ENCODE data around the gene RAD51B. TPM values are rescaled to one million over a fixed set of nuclear protein-coding genes. Genes with fewer than 3 reads are reported as not detected.

The RAD51B gene
- polyA plus RNA-seq, 3 donors, result 3.6 to 11.6 (median 9.4) TPM

GRCh38 chr14:68293404-68293803 lies 473.8 kb downstream of the RAD51B start:
- H3K4me1 ChIP-seq (ENCODE audit: control insufficient read depth in 1 of 2, insufficient read depth in 2 of 2, low read length in 2 of 2), result peaks cover 5 to 12% of the 10 kb centered on the region in 2 donors
- H3K27ac ChIP-seq (ENCODE audit: low read depth in 1 of 2, low read length in 2 of 2), result no peak overlapping the region
- no peaks in the 10 kb centered on the region for H4K20me1 ChIP-seq (ENCODE audit: insufficient read depth, low read length)
- intact Hi-C loops (cut with micrococcal nuclease), result no loop called here
- peak in 1 of 3 donors; percentile 11 for DNase-seq
- H3K36me3 Mint-ChIP-seq, result peaks cover 3 to 11% of the 10 kb centered on the region in 2 donors
- no peak overlapping the region for H3K4me3 Mint-ChIP-seq
- H3K9me3 ChIP-seq (replicated peaks in 1 of 2; ENCODE audit: control insufficient read depth in 1 of 2, insufficient read depth in 1 of 2, low read length in 2 of 2), result no peaks in the 10 kb centered on the region
- TF ChIP-seq CTCF (IDR thresholded peaks at IDR 0.05), result no peak
- WGBS (ENCODE audit: insufficient coverage), result 17% methylated on average over 2 of the region's 5 CpGs
- peaks cover 0 to 2% (median 0%) of the 10 kb centered on the region in 7 donors for H3K9me3 Mint-ChIP-seq
- no peaks in the 10 kb centered on the region for H3K79me2 ChIP-seq (ENCODE audit: insufficient read depth, low read length)
- H3K4me1 Mint-ChIP-seq, result peaks cover 20% of the 10 kb centered on the region
- peak overlapping the region in 4 of 7 donors; percentile 42 to 61 (median 54) for H3K27ac Mint-ChIP-seq
- no peak overlapping the region for H2AFZ ChIP-seq (ENCODE audit: insufficient read depth, low read depth, low read length, poor library complexity, severe bottlenecking)
- H3K27me3 ChIP-seq (ENCODE audit: control insufficient read depth in 2 of 2, insufficient read depth in 2 of 2, low read length in 2 of 2), result no peaks in the 10 kb centered on the region
- H3K9ac ChIP-seq (ENCODE audit: insufficient read depth, low read length, poor library complexity, severe bottlenecking), result no peak overlapping the region
- no peaks in the 10 kb centered on the region for H3K36me3 ChIP-seq (replicated peaks in 1 of 2; ENCODE audit: control insufficient read depth in 1 of 2, insufficient read depth in 2 of 2, low read length in 2 of 2)
- no peak overlapping the region for H3K4me3 ChIP-seq (replicated peaks in 1 of 3; ENCODE audit: low read depth in 2 of 3, low read length in 3 of 3)
- no peak overlapping the region for H3K4me2 ChIP-seq (replicated peaks; ENCODE audit: extremely low read depth, low read length, poor library complexity, severe bottlenecking)
- peaks cover 0 to 4% (median 2%) of the 10 kb centered on the region in 3 donors for H3K27me3 Mint-ChIP-seq (ENCODE audit: low read depth in 3 of 3)

GRCh38 chr14:68295316-68295816 lies 475.8 kb downstream of the RAD51B start:
- DNase-seq, result no peak
- no peaks in the 10 kb centered on the region for H3K27me3 ChIP-seq (ENCODE audit: control insufficient read depth in 2 of 2, insufficient read depth in 2 of 2, low read length in 2 of 2)
- H3K4me1 ChIP-seq (ENCODE audit: control insufficient read depth in 1 of 2, insufficient read depth in 2 of 2, low read length in 2 of 2), result peaks cover 5 to 13% of the 10 kb centered on the region in 2 donors

More at GRCh38 chr14:68295316-68295816, 475.8 kb downstream of the RAD51B start:
- intact Hi-C loops (cut with micrococcal nuclease), result no loop called here
- Histone ChIP-seq H3K27ac (ENCODE audit: low read depth in 1 of 2, low read length in 2 of 2) (no peak overlapping the region), H3K4me2 (replicated peaks; ENCODE audit: extremely low read depth, low read length, poor library complexity, severe bottlenecking) (no peak overlapping the region), H2AFZ (ENCODE audit: insufficient read depth, low read depth, low read length, poor library complexity, severe bottlenecking) (no peak overlapping the region), H3K36me3 (replicated peaks in 1 of 2; ENCODE audit: control insufficient read depth in 1 of 2, insufficient read depth in 2 of 2, low read length in 2 of 2) (no peaks in the 10 kb centered on the region), H3K9me3 (replicated peaks in 1 of 2; ENCODE audit: control insufficient read depth in 1 of 2, insufficient read depth in 1 of 2, low read length in 2 of 2) (no peaks in the 10 kb centered on the region), H3K4me3 (replicated peaks in 1 of 3; ENCODE audit: low read depth in 2 of 3, low read length in 3 of 3) (no peak overlapping the region), H3K9ac (ENCODE audit: insufficient read depth, low read length, poor library complexity, severe bottlenecking) (no peak overlapping the region), H3K79me2 (ENCODE audit: insufficient read depth, low read length) (no peaks in the 10 kb centered on the region), H4K20me1 (ENCODE audit: insufficient read depth, low read length) (no peaks in the 10 kb centered on the region)
- H3K4me1 Mint-ChIP-seq, result peaks cover 21% of the 10 kb centered on the region
- H3K36me3 Mint-ChIP-seq, result peaks cover 3 to 11% of the 10 kb centered on the region in 2 donors
- no peak overlapping the region for H3K4me3 Mint-ChIP-seq
- no peaks in the 10 kb centered on the region for H3K9me3 Mint-ChIP-seq
- 100% methylated on average over 4 of the region's 8 CpGs for WGBS (ENCODE audit: insufficient coverage)
- H3K27ac Mint-ChIP-seq, result no peak overlapping the region
- TF ChIP-seq CTCF (IDR thresholded peaks at IDR 0.05), result no peak
- peaks cover 0 to 4% (median 2%) of the 10 kb centered on the region in 3 donors for H3K27me3 Mint-ChIP-seq (ENCODE audit: low read depth in 3 of 3)
